GM18505 (cell line): ENCODE results near the gene FGF21.
"Not testable (repeated sequence)": the region's sequence is repeated elsewhere in the genome, so short reads cannot be mapped to it uniquely, and the experiment has no call there.

ENCODE experiments used
- ATAC-seq: cut with Tn5 transposase; IDR thresholded peaks from one replicate; pipeline ENCODE4 v1.9.1; 2021; ENCODE audit not compliant: unreplicated experiment
- POLR2A ChIP-seq: IDR thresholded peaks from 4 replicates; pipeline ENCODE4 v1.6.1; 2011; ENCODE audit warnings: borderline replicate concordance; ENCODE audit not compliant: insufficient read depth, insufficient read length; ENCODE audit errors: extremely low read depth

Gene FGF21

GRCh38 chr19:48755084-48755641 is at the start of gene FGF21:
FGF21 (plus strand) TSS chr19:48755524; CDS start chr19:48756237, 713 bp downstream.
- TF ChIP-seq POLR2A: no peak
- no peak for ATAC-seq

GRCh38 chr19:48708471-48708870 is 46.9 kb upstream of the FGF21 start:
- TF ChIP-seq POLR2A: no peak
- no peak for ATAC-seq

GRCh38 chr19:48711106-48711662 is 44.1 kb upstream of the FGF21 start:
- TF ChIP-seq POLR2A: no peak
- no peak for ATAC-seq

GRCh38 chr19:48713041-48713863 is 42.1 kb upstream of the FGF21 start:
- TF ChIP-seq POLR2A: no peak
- ATAC-seq: no peak

- TF ChIP-seq POLR2A: no peak
These were observed 41.2 kb upstream of the FGF21 start for GRCh38 chr19:48713864-48714755.

GRCh38 chr19:48714759-48715675 is 40.3 kb upstream of the FGF21 start:
- TF ChIP-seq POLR2A: no peak
- no peak for ATAC-seq

More at GRCh38 chr19:48713864-48714755, 41.2 kb upstream of the FGF21 start:
- peak; percentile 87 for ATAC-seq

- ATAC-seq: no peak
- TF ChIP-seq POLR2A: no peak
These were observed 39.6 kb upstream of the FGF21 start for GRCh38 chr19:48715681-48716171.

GRCh38 chr19:48716562-48717291 is 38.6 kb upstream of the FGF21 start:
- TF ChIP-seq POLR2A: no peak
- ATAC-seq: no peak

GRCh38 chr19:48718106-48718505 is 37.2 kb upstream of the FGF21 start:
- ATAC-seq: not testable (repeated sequence)

- no peak for TF ChIP-seq POLR2A
- ATAC-seq: no peak
These were observed 36.6 kb upstream of the FGF21 start for GRCh38 chr19:48718711-48719231.
